ENCODE measurements around the gene METRN.

GRCh38 chr16:749010-749409 lies 34.1 kb downstream of the METRN start:
- no peak for TF ChIP-seq EZH2phosphoT487 (IDR thresholded peaks at IDR 0.05; ENCODE audit: insufficient read depth, low read depth)
- TF ChIP-seq EZH2 (IDR thresholded peaks at IDR 0.05; ENCODE audit: insufficient read depth, poor library complexity, severe bottlenecking): no peak
